K562 (cell line): ENCODE data around the gene CST8.

Source experiments
- CBFB ChIP-seq: sonication (generic); formaldehyde crosslinking; IDR thresholded peaks from 2 replicates; pipeline ENCODE4 v1.4.0; 2020; ENCODE audit warnings: mild to moderate bottlenecking, missing genetic modification reagents
- CHD2 ChIP-seq: IDR thresholded peaks from 2 replicates; pipeline ENCODE4 v1.6.1; 2011; ENCODE audit warnings: low read depth, low read length
- CTBP1 ChIP-seq: fragments of 450-650 bp; IDR thresholded peaks from 2 replicates; pipeline ENCODE4 v1.6.1; 2016; ENCODE audit warnings: borderline replicate concordance
- CTCF ChIP-seq, 3 experiments: IDR thresholded peaks in 2 of 3; conservative IDR thresholded peaks in 1 of 3; 2 replicates each; pipeline ENCODE4 v1.5.1; 2011 to 2012; ENCODE audit warnings: low read length in 3 of 3, mild to moderate bottlenecking in 3 of 3, control low read depth in 2 of 3, improper control_type of control experiment in 1 of 3, inconsistent platforms in 1 of 3, low read depth in 1 of 3, mixed read lengths in 1 of 3, moderate library complexity in 1 of 3; ENCODE audit not compliant: insufficient read depth in 2 of 3
- HNRNPUL1 ChIP-seq: fragments of 200-400 bp; formaldehyde crosslinking; IDR thresholded peaks from 2 replicates; pipeline ENCODE4 v1.6.1; 2017; ENCODE audit warnings: low read length
- MAX ChIP-seq: sonication (generic); formaldehyde crosslinking; IDR thresholded peaks from 2 replicates; pipeline ENCODE4 v1.9.0; 2022; ENCODE audit warnings: mild to moderate bottlenecking, missing genetic modification reagents
- SREBF2 ChIP-seq: sonication (generic); formaldehyde crosslinking; IDR thresholded peaks from 2 replicates; pipeline ENCODE4 v1.4.0; 2020; ENCODE audit warnings: mild to moderate bottlenecking, missing genetic modification reagents
- SRSF1 ChIP-seq: fragments of 200-400 bp; formaldehyde crosslinking; IDR thresholded peaks from 2 replicates; pipeline ENCODE4 v1.6.1; 2017; ENCODE audit warnings: mild to moderate bottlenecking, low read depth, low read length, moderate library complexity
- TRIM24 ChIP-seq, 2 experiments: fragments of 450-650 bp; IDR thresholded peaks; 2 replicates each; pipeline ENCODE4 v1.6.1; 2016
- XRCC3 ChIP-seq: fragments of 450-650 bp; IDR thresholded peaks from 2 replicates; pipeline ENCODE4 v1.6.1; 2017; ENCODE audit warnings: mild to moderate bottlenecking, moderate library complexity
- ZNF77 ChIP-seq: fragments of 250-450 bp; sonication (Bioruptor Pico); IDR thresholded peaks from 2 replicates; pipeline ENCODE4 v1.5.0; 2020
- TF ChIP-seq, protein P1 (sequence below): sonication (generic); formaldehyde crosslinking; IDR thresholded peaks from 2 replicates; pipeline ENCODE4 v1.8.1; 2023; ENCODE audit warnings: mild to moderate bottlenecking, missing genetic modification reagents, moderate library complexity

DNA sequence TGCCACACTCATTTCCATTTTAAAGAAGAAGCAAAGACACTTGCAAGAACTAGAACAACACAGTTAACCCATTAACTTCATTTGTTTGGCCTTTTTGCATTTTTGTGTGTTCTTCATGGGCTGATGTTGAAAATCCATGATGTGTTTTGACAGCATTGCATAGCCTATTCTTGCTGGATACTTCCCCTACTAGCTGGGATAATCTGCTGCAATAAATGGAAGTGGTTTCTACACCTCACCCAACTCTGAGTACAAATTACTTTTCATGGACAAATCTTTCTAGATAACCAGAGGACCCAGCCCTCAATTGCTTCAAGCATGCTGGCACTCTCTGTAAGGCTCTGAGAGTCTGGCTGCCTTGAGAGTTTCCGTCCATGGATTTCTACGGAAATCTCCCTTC lies 50.9 kb downstream of the CST8 start:
- no peak for TF ChIP-seq HNRNPUL1
- no peak for TF ChIP-seq CTCF (IDR thresholded peaks at IDR 0.05 in 2 of 3, conservative IDR thresholded peaks at IDR 0.05 in 1 of 3; ENCODE audit: insufficient read depth in 2 of 3, low read depth in 1 of 3, low read length in 3 of 3)
- TF ChIP-seq CBFB (CRISPR knock-in tag) = no peak
- no peak for TF ChIP-seq ZNF77
- no peak for TF ChIP-seq TRIM24 (IDR thresholded peaks at IDR 0.05)
- TF ChIP-seq CHD2 = no peak
- TF ChIP-seq CTBP1 = no peak
- TF ChIP-seq MAX (CRISPR knock-in tag) = no peak
- TF ChIP-seq SRSF1 = no peak
- TF ChIP-seq XRCC3 = no peak
- TF ChIP-seq SREBF2 (CRISPR knock-in tag) = no peak
- TF ChIP-seq, protein P1, sequence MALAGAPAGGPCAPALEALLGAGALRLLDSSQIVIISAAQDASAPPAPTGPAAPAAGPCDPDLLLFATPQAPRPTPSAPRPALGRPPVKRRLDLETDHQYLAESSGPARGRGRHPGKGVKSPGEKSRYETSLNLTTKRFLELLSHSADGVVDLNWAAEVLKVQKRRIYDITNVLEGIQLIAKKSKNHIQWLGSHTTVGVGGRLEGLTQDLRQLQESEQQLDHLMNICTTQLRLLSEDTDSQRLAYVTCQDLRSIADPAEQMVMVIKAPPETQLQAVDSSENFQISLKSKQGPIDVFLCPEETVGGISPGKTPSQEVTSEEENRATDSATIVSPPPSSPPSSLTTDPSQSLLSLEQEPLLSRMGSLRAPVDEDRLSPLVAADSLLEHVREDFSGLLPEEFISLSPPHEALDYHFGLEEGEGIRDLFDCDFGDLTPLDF = no peak
